Activated CD8-positive, alpha-beta memory T cell treated with anti-CD3 and anti-CD28 coated beads, Interleukin-2, amount 10 ng/mL, durations not matched to agents 7 days and 5 days (primary cell): Measurements from ENCODE around the gene VPS18. TPM values are rescaled to one million over a fixed set of nuclear protein-coding genes. Genes with fewer than 3 reads are reported as not detected.
"Not testable (repeated sequence)": the region's sequence is repeated elsewhere in the genome, so short reads cannot be mapped to it uniquely, and the experiment has no call there.

Source experiments
- ATAC-seq: fragments of 150-1000 bp; cut with Tn5 transposase; one replicate; pipeline ENCODE4 v1.10.0; 2021; ENCODE audit warnings: moderate library complexity
- CTCF ChIA-PET: fragments of 350-600 bp; sonication (Branson Sonifier 250); formaldehyde crosslinking; loops from one replicate; lab custom pipeline; 2021; ENCODE audit warnings: antibody characterized with exemption; lab: Charles Lee
- DNase-seq: peaks from one replicate; pipeline ENCODE4 v3.0.0-alpha.2; 2020
- H3K27ac Mint-ChIP-seq: one replicate; pipeline ENCODE4 v1.8.0; 2021; ENCODE audit warnings: mild to moderate bottlenecking, mixed read lengths
- H3K27me3 Mint-ChIP-seq: one replicate; pipeline ENCODE4 v1.8.0; 2021; ENCODE audit warnings: mixed read lengths
- H3K36me3 Mint-ChIP-seq: one replicate; pipeline ENCODE4 v1.8.0; 2021; ENCODE audit warnings: mild to moderate bottlenecking, mixed read lengths
- H3K4me1 Mint-ChIP-seq: one replicate; pipeline ENCODE4 v1.8.0; 2021; ENCODE audit warnings: mixed read lengths
- H3K4me3 Mint-ChIP-seq: one replicate; pipeline ENCODE4 v1.8.0; 2021; ENCODE audit warnings: mild to moderate bottlenecking, moderate library complexity, mixed read lengths
- H3K9me3 Mint-ChIP-seq: one replicate; pipeline ENCODE4 v1.8.0; 2022; ENCODE audit warnings: low read depth, mixed read lengths
- total RNA-seq, 2 experiments: library from RNA; stranded (reverse); gene quantifications; one replicate each; pipeline ENCODE4 v1.2.3, GENCODE V29; 2021

VPS18 gene
- total RNA-seq, 2 experiments from 2014 or later, result 16.9 to 19.5 TPM

- no peaks in the 10 kb centered on the region for H3K36me3 Mint-ChIP-seq
- ATAC-seq (no peak), DNase-seq (no peak)
- peaks cover 20% of the 10 kb centered on the region for H3K4me1 Mint-ChIP-seq
- CTCF ChIA-PET, result interaction anchor here (0.9 to 7.9 kb wide), 6 partner anchors 18 to 43 kb away, joined by 3 to 406 read pairs (median 97); partner anchors contain the start of genes RHOV and VPS18
- no peak overlapping the region for H3K27ac Mint-ChIP-seq
- H3K4me3 Mint-ChIP-seq, result no peak overlapping the region
- peaks cover 4% of the 10 kb centered on the region for H3K27me3 Mint-ChIP-seq
- no peaks in the 10 kb centered on the region for H3K9me3 Mint-ChIP-seq
These were observed 38.5 kb upstream of the VPS18 start for GRCh38 chr15:40855706-40856234.

GRCh38 chr15:40856746-40857145 lies 37.5 kb upstream of the VPS18 start:
- Mint-ChIP-seq H3K4me1 (peaks cover 20% of the 10 kb centered on the region), H3K9me3 (no peaks in the 10 kb centered on the region), H3K4me3 (no peak overlapping the region), H3K27ac (no peak overlapping the region), H3K36me3 (no peaks in the 10 kb centered on the region), H3K27me3 (peaks cover 4% of the 10 kb centered on the region)
- DNase-seq, result no peak
- CTCF ChIA-PET, result interaction anchor here (1.3 to 7.9 kb wide), 13 partner anchors 10 to 200 kb away, joined by 3 to 406 read pairs (median 22); partner anchors contain the start of genes RHOV, SPINT1 and VPS18
- no peak for ATAC-seq

GRCh38 chr15:40857601-40858341 lies 36.5 kb upstream of the VPS18 start:
- Mint-ChIP-seq H3K4me3 (no peak overlapping the region), H3K27ac (no peak overlapping the region), H3K9me3 (no peaks in the 10 kb centered on the region), H3K27me3 (peaks cover 6% of the 10 kb centered on the region), H3K4me1 (peaks cover 20% of the 10 kb centered on the region), H3K36me3 (no peaks in the 10 kb centered on the region)
- ATAC-seq (peak; percentile 91), DNase-seq (peak; percentile 89)
- CTCF ChIA-PET, result interaction anchor here (0.5 to 7.9 kb wide), 49 partner anchors 8 to 1111 kb away, joined by 3 to 406 read pairs (median 4); partner anchors contain the start of genes DNAJC17, RAD51, RHOV and RPUSD2

DNA sequence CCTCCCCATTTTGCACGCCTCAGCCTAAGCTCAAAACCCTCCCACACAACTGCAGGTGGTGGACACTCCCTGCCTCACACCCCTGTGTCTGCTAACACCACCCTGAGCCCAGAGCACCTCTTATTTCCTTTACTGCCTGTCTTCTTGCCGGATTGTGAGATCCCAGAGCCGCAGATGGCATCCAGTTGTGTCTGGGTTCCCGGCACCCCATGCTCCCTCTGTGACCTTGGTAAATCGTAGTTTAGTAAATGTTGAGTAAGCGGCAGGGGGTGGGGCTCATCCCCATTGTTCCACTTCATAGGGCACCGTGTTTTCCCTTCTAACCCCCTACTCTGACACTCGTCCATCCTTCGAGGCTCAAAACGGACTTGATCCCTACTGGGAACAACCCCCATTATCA lies 35.5 kb upstream of the VPS18 start:
- CTCF ChIA-PET, result interaction anchor here (0.6 to 7.9 kb wide), 48 partner anchors 9 to 536 kb away, joined by 3 to 406 read pairs (median 4); partner anchors contain the start of genes DLL4, DNAJC17, INAFM2 and RAD51
- H3K4me3 Mint-ChIP-seq, result no peak overlapping the region
- H3K36me3 Mint-ChIP-seq, result no peaks in the 10 kb centered on the region
- DNase-seq (no peak), ATAC-seq (no peak)
- H3K27me3 Mint-ChIP-seq, result peaks cover 8% of the 10 kb centered on the region
- no peaks in the 10 kb centered on the region for H3K9me3 Mint-ChIP-seq
- no peak overlapping the region for H3K27ac Mint-ChIP-seq
- peaks cover 20% of the 10 kb centered on the region for H3K4me1 Mint-ChIP-seq

- H3K4me3 Mint-ChIP-seq, result no peak overlapping the region
- H3K4me1 Mint-ChIP-seq, result peaks cover 20% of the 10 kb centered on the region
- DNase-seq, result peak; percentile 91
- peaks cover 8% of the 10 kb centered on the region for H3K27me3 Mint-ChIP-seq
- peak; percentile 88 for ATAC-seq
- no peaks in the 10 kb centered on the region for H3K9me3 Mint-ChIP-seq
- no peak overlapping the region for H3K27ac Mint-ChIP-seq
- H3K36me3 Mint-ChIP-seq, result no peaks in the 10 kb centered on the region
- CTCF ChIA-PET, result interaction anchor here (0.6 to 7.9 kb wide), 45 partner anchors 10 to 536 kb away, joined by 3 to 406 read pairs (median 4); partner anchors contain the start of genes CHP1, DLL4, DNAJC17 and INAFM2
These were observed 34.9 kb upstream of the VPS18 start for GRCh38 chr15:40859206-40859851.

DNA sequence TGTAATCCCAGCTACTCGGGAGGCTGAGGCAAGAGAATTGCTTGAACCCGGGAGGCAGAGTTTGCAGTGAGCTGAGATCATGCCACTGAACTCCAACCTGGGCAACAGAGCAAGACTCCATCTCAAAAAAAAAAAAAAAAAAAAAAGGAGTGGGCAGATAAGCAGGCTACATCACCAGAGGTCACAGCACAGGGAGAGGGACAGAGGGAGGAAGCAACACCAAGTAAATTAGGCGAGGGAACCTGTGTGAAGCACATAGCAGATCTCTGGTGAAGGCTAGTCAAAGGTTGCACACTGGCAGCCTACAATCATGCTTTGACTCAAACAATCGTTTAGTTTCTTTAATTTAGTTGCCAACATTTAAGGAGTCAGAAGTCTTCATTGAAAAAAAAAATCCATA lies 33.1 kb upstream of the VPS18 start:
- not testable (repeated sequence) for ATAC-seq, H3K9me3 Mint-ChIP-seq
- CTCF ChIA-PET, result interaction anchor here (1.0 to 7.9 kb wide), 4 partner anchors 13 to 38 kb away, joined by 5 to 406 read pairs (median 202); partner anchors contain the start of genes RHOV, SPINT1 and VPS18

GRCh38 chr15:40863660-40864270 lies 30.5 kb upstream of the VPS18 start:
- ATAC-seq, result no peak

More for the DNA sequence above, 33.1 kb upstream of the VPS18 start:
- H3K27ac Mint-ChIP-seq, H3K27me3 Mint-ChIP-seq, H3K36me3 Mint-ChIP-seq, H3K4me3 Mint-ChIP-seq, DNase-seq: not testable (repeated sequence)
- H3K4me1 Mint-ChIP-seq, result peaks cover 20% of the 10 kb centered on the region

GRCh38 chr15:40867199-40867598 lies 27.1 kb upstream of the VPS18 start:
- DNase-seq, result no peak
- ATAC-seq, result no peak
- Mint-ChIP-seq H3K9me3 (no peaks in the 10 kb centered on the region), H3K4me3 (no peak overlapping the region), H3K27ac (no peak overlapping the region), H3K36me3 (no peaks in the 10 kb centered on the region), H3K27me3 (peaks cover 5% of the 10 kb centered on the region), H3K4me1 (no peaks in the 10 kb centered on the region)
- CTCF ChIA-PET, result interaction anchor here (1.0 to 12.6 kb wide), 3 partner anchors 9 to 27 kb away, joined by 3 to 180 read pairs (median 5); partner anchors contain the start of gene VPS18

More at GRCh38 chr15:40863660-40864270, 30.5 kb upstream of the VPS18 start:
- peaks cover 9% of the 10 kb centered on the region for H3K4me1 Mint-ChIP-seq
- peaks cover 8% of the 10 kb centered on the region for H3K27me3 Mint-ChIP-seq
- CTCF ChIA-PET, result interaction anchor here (0.9 to 2.0 kb wide), 6 partner anchors 17 to 32 kb away, joined by 3 to 9 read pairs (median 4); partner anchors contain the start of gene VPS18
- H3K9me3 Mint-ChIP-seq, result no peaks in the 10 kb centered on the region
- no peak overlapping the region for H3K4me3 Mint-ChIP-seq
- H3K36me3 Mint-ChIP-seq, result no peaks in the 10 kb centered on the region
- no peak overlapping the region for H3K27ac Mint-ChIP-seq
- DNase-seq, result no peak

- Mint-ChIP-seq H3K27me3 (peaks cover 16% of the 10 kb centered on the region), H3K4me3 (no peak overlapping the region), H3K4me1 (peaks cover 7% of the 10 kb centered on the region)
These were observed 24.6 kb upstream of the VPS18 start for GRCh38 chr15:40869686-40870085.

GRCh38 chr15:40870716-40871115 lies 23.5 kb upstream of the VPS18 start:
- H3K9me3 Mint-ChIP-seq, result no peaks in the 10 kb centered on the region

More at GRCh38 chr15:40869686-40870085, 24.6 kb upstream of the VPS18 start:
- no peak for DNase-seq
- H3K9me3 Mint-ChIP-seq, result no peaks in the 10 kb centered on the region
- ATAC-seq, result no peak
- CTCF ChIA-PET, result interaction anchor here (1.1 to 12.6 kb wide), 3 partner anchors 9 to 20 kb away, joined by 3 to 180 read pairs (median 64); no protein-coding TSS in a partner anchor
- no peak overlapping the region for H3K27ac Mint-ChIP-seq
- H3K36me3 Mint-ChIP-seq, result no peaks in the 10 kb centered on the region

DNA sequence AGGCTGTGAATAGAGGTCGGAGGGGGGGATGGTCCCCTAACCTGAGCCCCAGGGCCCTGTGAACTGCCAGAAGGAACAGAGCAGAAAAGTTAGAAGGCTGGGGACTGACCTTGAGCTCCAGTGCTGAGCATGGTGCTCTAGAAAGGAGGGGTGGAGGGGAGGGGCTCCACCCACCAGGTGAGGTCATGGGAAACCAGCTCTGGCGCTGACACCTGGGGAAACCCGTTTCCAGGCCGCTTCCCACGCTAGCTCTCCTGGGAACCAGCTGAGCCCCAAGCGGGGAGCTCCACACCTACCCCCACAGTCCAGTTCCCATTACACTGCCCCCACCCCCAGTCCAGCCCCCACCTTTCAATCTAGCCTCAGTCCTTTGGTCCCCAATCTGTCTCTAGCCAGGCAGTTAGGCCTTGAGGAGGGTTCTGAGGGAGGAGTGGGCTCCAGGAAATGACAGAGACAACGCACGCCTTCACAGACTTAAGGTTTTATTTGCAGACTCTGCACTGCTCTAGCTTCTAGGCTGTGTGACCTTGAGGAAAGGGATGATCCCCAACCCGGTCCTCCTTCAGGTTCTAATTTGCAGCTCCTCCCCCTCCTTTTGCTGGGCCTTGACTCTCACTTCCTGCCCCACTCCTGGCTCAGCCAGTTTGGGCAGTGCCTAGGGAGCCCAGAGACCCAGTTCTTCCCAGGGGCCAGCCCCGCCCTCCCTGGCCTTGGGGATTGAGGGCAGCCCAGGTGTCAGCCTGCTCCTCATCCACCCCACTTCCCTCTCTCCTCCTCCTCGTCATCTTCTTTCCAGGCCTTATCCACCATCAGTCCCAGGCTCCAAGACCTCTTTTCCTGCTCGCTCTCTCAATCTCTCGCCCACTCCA lies 22.3 kb upstream of the VPS18 start:
- H3K4me1 Mint-ChIP-seq, result peaks cover 7% of the 10 kb centered on the region
- no peak overlapping the region for H3K4me3 Mint-ChIP-seq
- DNase-seq (no peak), ATAC-seq (no peak)
- no peaks in the 10 kb centered on the region for H3K36me3 Mint-ChIP-seq
- no peaks in the 10 kb centered on the region for H3K9me3 Mint-ChIP-seq
- CTCF ChIA-PET, result interaction anchor here (0.9 to 12.6 kb wide), 8 partner anchors 9 to 459 kb away, joined by 3 to 180 read pairs (median 8); partner anchors contain the start of genes GCHFR, SPINT1 and VPS18
- H3K27me3 Mint-ChIP-seq, result peaks cover 18% of the 10 kb centered on the region
- peak overlapping the region; percentile 30 for H3K27ac Mint-ChIP-seq

More at GRCh38 chr15:40870716-40871115, 23.5 kb upstream of the VPS18 start:
- ATAC-seq, result no peak
- CTCF ChIA-PET, result interaction anchor here (2.0 to 12.6 kb wide), 3 partner anchors 13 to 24 kb away, joined by 13 to 180 read pairs (median 64); partner anchors contain the start of gene VPS18
- Mint-ChIP-seq H3K27ac (no peak overlapping the region), H3K4me1 (peaks cover 7% of the 10 kb centered on the region), H3K27me3 (peaks cover 18% of the 10 kb centered on the region), H3K4me3 (no peak overlapping the region), H3K36me3 (no peaks in the 10 kb centered on the region)
- no peak for DNase-seq
